Measurements from ENCODE around the gene TMEM258. TPM values are rescaled to one million over a fixed set of nuclear protein-coding genes. Genes with fewer than 3 reads are reported as not detected.

Gene TMEM258
- total RNA-seq, 2 experiments from 2014 or later, result 162 to 170 TPM

DNA sequence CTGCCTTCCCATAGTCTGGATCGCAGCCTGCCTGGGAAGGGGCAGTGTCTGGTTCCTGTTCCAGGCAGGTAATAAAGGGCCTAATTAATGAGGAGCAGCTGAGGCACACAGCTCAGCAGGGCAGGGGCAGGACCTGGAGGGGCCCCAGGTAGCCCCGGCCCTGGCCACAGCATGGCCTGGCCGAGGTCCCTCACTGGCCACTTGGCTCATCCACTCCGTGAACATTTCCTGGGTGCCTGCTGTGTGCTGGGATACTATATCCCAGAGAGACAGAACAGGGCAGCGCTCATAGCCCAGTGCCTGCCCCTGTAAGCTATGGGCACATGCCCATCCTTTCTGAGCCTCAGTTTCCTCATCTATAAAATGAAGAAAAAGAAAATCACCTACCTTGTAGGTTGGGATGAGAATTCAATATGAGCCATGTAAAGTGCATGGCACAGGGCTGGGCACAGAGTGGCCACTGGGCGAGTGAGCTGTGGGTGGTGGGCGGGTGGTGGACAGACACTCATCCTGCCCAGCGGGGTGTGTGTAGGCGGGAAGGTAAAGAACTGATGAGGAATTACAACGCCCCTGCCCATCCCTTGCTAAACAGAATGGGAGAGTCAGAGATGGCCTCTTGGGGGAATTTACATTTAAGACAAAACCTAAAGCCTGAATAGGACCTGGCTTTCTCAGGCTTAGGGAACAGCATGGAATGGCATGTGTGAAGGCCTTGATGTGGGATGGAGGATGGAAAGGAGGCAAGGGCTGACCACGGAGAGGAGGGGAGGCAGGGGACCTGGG, 30.8 kb downstream of the TMEM258 start:
- CTCF ChIA-PET, result interaction anchor here (1.4 to 2.1 kb wide), 4 partner anchors 8 to 320 kb away, joined by 3 to 6 read pairs (median 4); no protein-coding TSS in a partner anchor
- POLR2A ChIA-PET, result no interaction called here
- intact Hi-C loops (cut with micrococcal nuclease), result no loop called here
- Mint-ChIP-seq H3K4me3 (no peak overlapping the region), H3K4me1 (ENCODE audit: low read depth) (peaks cover 5% of the 10 kb centered on the region), H3K36me3 (ENCODE audit: low read depth) (no peaks in the 10 kb centered on the region), H3K27me3 (no peaks in the 10 kb centered on the region), H3K9me3 (no peaks in the 10 kb centered on the region), H3K27ac (no peak overlapping the region)
- no peak for ATAC-seq
- TF ChIP-seq CTCF (IDR thresholded peaks at IDR 0.05), result no peak
- no peak for DNase-seq

DNA sequence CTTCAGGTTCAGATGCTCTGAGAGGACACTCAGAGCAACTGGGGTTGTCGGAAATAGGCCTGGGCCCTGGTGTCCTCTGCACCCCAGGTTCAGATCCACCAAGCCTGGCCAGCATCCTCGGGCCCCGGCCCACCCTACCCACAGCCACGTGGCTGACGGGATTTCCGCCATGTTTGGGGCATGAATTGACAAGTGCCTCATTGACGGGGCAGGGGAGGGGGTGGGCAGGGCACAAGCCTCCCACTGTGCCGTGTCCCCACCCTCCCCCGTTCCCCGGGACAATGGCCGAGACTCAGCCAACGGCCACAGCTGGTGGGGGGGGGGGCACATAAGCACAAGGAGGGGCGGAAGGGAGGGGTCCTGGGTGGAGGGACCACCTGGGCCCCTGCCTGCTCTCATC, 31.5 kb downstream of the TMEM258 start:
- POLR2A ChIA-PET, result no interaction called here
- TF ChIP-seq CTCF (IDR thresholded peaks at IDR 0.05), result no peak
- ATAC-seq (no peak), DNase-seq (no peak)
- Mint-ChIP-seq H3K4me3 (no peak overlapping the region), H3K27me3 (no peaks in the 10 kb centered on the region), H3K27ac (no peak overlapping the region), H3K36me3 (ENCODE audit: low read depth) (no peaks in the 10 kb centered on the region), H3K9me3 (no peaks in the 10 kb centered on the region), H3K4me1 (ENCODE audit: low read depth) (peaks cover 11% of the 10 kb centered on the region)
- CTCF ChIA-PET, result interaction anchor here (1.5 to 2.1 kb wide), 3 partner anchors 14 to 321 kb away, joined by 4 to 6 read pairs (median 5); no protein-coding TSS in a partner anchor
- intact Hi-C loops (cut with micrococcal nuclease), result no loop called here

DNA sequence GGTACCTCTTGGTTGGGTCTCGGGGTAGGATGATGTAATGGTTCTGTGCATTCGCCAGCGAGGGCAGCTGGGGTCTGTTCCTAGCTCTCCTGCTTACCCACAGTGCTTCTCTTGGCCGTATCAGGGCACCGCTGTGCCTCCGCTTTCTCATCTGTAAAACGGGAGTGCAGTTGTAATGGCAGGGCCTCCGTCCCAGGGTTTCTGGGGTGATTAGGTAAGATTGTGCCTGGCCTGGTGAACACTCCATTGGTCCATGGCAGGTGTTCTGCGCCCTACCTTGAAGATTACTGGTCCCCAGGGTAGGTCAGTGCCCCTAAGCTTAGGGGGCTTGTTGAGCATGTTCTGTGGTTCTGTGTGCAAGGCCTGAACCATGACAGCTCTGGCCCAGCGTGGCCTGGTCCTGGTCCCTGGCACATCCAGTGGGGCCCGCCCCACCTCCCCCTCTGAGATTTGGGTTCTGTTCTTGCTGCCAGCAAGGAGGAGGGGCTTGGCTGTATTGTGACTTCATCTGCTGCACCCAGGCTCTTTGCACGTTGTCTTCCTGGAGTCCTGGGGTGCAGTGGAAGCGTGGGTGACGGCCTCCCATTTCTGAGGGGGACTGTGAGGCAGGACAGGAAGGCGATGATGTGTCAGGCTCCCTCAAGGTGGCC, 35.1 kb downstream of the TMEM258 start:
- Mint-ChIP-seq H3K4me1 (ENCODE audit: low read depth) (peaks cover 19% of the 10 kb centered on the region), H3K36me3 (ENCODE audit: low read depth) (no peaks in the 10 kb centered on the region), H3K4me3 (no peak overlapping the region), H3K27me3 (peaks cover 11% of the 10 kb centered on the region), H3K27ac (peak overlapping the region; percentile 85), H3K9me3 (no peaks in the 10 kb centered on the region)
- ChIA-PET CTCF (interaction anchor here (1.1 to 1.5 kb wide), 2 partner anchors 8 to 10 kb away, joined by 3 read pairs; no protein-coding TSS in a partner anchor), POLR2A (no interaction called here)
- no peak for TF ChIP-seq CTCF (IDR thresholded peaks at IDR 0.05)
- intact Hi-C loops (cut with micrococcal nuclease), result no loop called here
- no peak for DNase-seq
- no peak for ATAC-seq

GRCh38 chr11:61756452-61757212, 35.8 kb downstream of the TMEM258 start:
- H3K27me3 Mint-ChIP-seq, result peaks cover 15% of the 10 kb centered on the region
- ChIA-PET CTCF (interaction anchor here (1.4 to 1.5 kb wide), 2 partner anchors 10 to 352 kb away, joined by 4 read pairs; no protein-coding TSS in a partner anchor), POLR2A (no interaction called here)
- no peaks in the 10 kb centered on the region for H3K9me3 Mint-ChIP-seq
- no peak overlapping the region for H3K4me3 Mint-ChIP-seq
- H3K27ac Mint-ChIP-seq, result peak overlapping the region; percentile 85
- TF ChIP-seq CTCF (IDR thresholded peaks at IDR 0.05), result no peak
- ATAC-seq, result peak; percentile 92
- peak; percentile 81 for DNase-seq
- peaks cover 21% of the 10 kb centered on the region for H3K4me1 Mint-ChIP-seq (ENCODE audit: low read depth)
- no peaks in the 10 kb centered on the region for H3K36me3 Mint-ChIP-seq (ENCODE audit: low read depth)
- intact Hi-C loops (cut with micrococcal nuclease), result no loop called here
